K562 (cell line): Measurements from ENCODE around the gene HBM. TPM values are rescaled to one million over a fixed set of nuclear protein-coding genes. Genes with fewer than 3 reads are reported as not detected.

Experiments used
- ATAC-seq: fragments of 200-7000 bp; cut with Tn5 transposase; 3 replicates; pipeline ENCODE4 v1.9.1; 2020; ENCODE audit warnings: moderate library complexity
- BruUV-seq: library from RNA; stranded (reverse); fragments of 400-500 nt; replicated peaks from 2 replicates; lab custom pipeline; 2021; lab: Mats Ljungman, UMichigan
- CTCF ChIA-PET: fragments of 300-600 bp; formaldehyde crosslinking; extraction: SDS; loops from one replicate; lab custom pipeline; 2021; ENCODE audit warnings: low intra/inter-chr PET ratio; lab: Yijun Ruan, JAX
- POLR2A ChIA-PET: fragments of 300-600, 350-650 bp; sonication (Branson Sonifier 250); formaldehyde crosslinking; extraction: SDS; loops from one replicate; lab custom pipeline; 2021; ENCODE audit warnings: antibody characterized with exemption, inconsistent platforms; lab: Yijun Ruan, JAX
- DNase-seq, 4 experiments: peaks; one replicate each; pipeline versions ENCODE4 v3.0.0 to v3.0.0-alpha.2; 2011 to 2018; ENCODE audit warnings: low spot score in 3 of 4, mixed read lengths in 3 of 4; ENCODE audit errors: extremely low read depth in 1 of 4
- FAIRE-seq: peaks from 2 replicates; lab custom pipeline; 2011; peaks lifted over from hg19 to GRCh38; lab: Jason Lieb, UNC
- H2AFZ ChIP-seq: 2 replicates; pipeline ENCODE4 v1.6.0; 2011; ENCODE audit warnings: low read depth, low read length, control low read depth, inconsistent platforms
- H3K27ac ChIP-seq: fragments of 200-600 bp; 3 replicates; pipeline ENCODE4 v1.8.0; 2011; ENCODE audit warnings: low read depth, mild to moderate bottlenecking, control low read depth, inconsistent platforms, low read length, moderate library complexity, mixed read lengths; ENCODE audit errors: extremely low read depth
- H3K27me3 ChIP-seq, 2 experiments: fragments of 300-600 bp in 1 of 2; 2 replicates in 1 of 2; 3 replicates in 1 of 2; pipeline versions ENCODE4 v1.6.0 to v1.8.0; 2011; ENCODE audit warnings: inconsistent platforms in 2 of 2, low read length in 2 of 2, mild to moderate bottlenecking in 1 of 2, mixed read lengths in 1 of 2, moderate library complexity in 1 of 2; ENCODE audit not compliant: control insufficient read depth in 2 of 2, insufficient read depth in 2 of 2
- H3K36me3 ChIP-seq: fragments of 300-600 bp; 3 replicates; pipeline ENCODE4 v1.8.0; 2011; ENCODE audit warnings: mild to moderate bottlenecking, low read length, inconsistent platforms; ENCODE audit not compliant: control insufficient read depth, insufficient read depth
- H3K4me1 ChIP-seq, 2 experiments: fragments of 200-600 bp in 1 of 2; replicated peaks in 1 of 2; 2 replicates in 1 of 2; 3 replicates in 1 of 2; pipeline versions ENCODE4 v1.5.1 to v1.8.0; 2011; ENCODE audit warnings: inconsistent platforms in 2 of 2, low read length in 2 of 2, mild to moderate bottlenecking in 1 of 2, mixed read lengths in 1 of 2, moderate library complexity in 1 of 2; ENCODE audit not compliant: control insufficient read depth in 2 of 2, insufficient read depth in 2 of 2
- H3K4me2 ChIP-seq: 2 replicates; pipeline ENCODE4 v1.6.1; 2011; ENCODE audit warnings: low read length, control low read depth, inconsistent platforms, mixed read lengths; ENCODE audit not compliant: insufficient read depth
- H3K4me3 ChIP-seq: fragments of 200-600 bp; sonication (generic), shearing (Covaris generic); 2 replicates; pipeline ENCODE4 v1.5.1; 2016; ENCODE audit warnings: control low read depth, inconsistent platforms
- H3K79me2 ChIP-seq: fragments of 200-600 bp; 3 replicates; pipeline ENCODE4 v1.8.0; 2011; ENCODE audit warnings: low read length, inconsistent platforms; ENCODE audit not compliant: control insufficient read depth, insufficient read depth
- H3K9ac ChIP-seq, 2 experiments: 2 replicates each; pipeline versions ENCODE4 v1.6.0 to v1.6.1; 2011; ENCODE audit warnings: low read depth in 2 of 2, low read length in 2 of 2, control low read depth in 1 of 2, inconsistent platforms in 1 of 2, mild to moderate bottlenecking in 1 of 2, mixed read lengths in 1 of 2; ENCODE audit not compliant: insufficient read depth in 1 of 2
- H3K9me1 ChIP-seq: one replicate; pipeline ENCODE4 v1.6.0; 2011; ENCODE audit warnings: inconsistent platforms, mild to moderate bottlenecking, low read length, moderate library complexity; ENCODE audit not compliant: control insufficient read depth, insufficient read depth
- H3K9me3 ChIP-seq: replicated peaks from 2 replicates; pipeline ENCODE4 v1.5.1; 2011; ENCODE audit warnings: low read depth, low read length, inconsistent platforms; ENCODE audit not compliant: control insufficient read depth, insufficient read depth
- H4K20me1 ChIP-seq: replicated peaks from 2 replicates; pipeline ENCODE4 v1.6.1; 2011; ENCODE audit warnings: low read length, inconsistent platforms, mixed read lengths; ENCODE audit not compliant: control insufficient read depth, insufficient read depth
- CBX1 ChIP-seq: sonication (generic); IDR thresholded peaks from 2 replicates; pipeline ENCODE4 v1.6.1; 2016; ENCODE audit warnings: antibody characterized with exemption, low read depth, mild to moderate bottlenecking
- ELK1 ChIP-seq: sonication (generic); formaldehyde crosslinking; IDR thresholded peaks from 2 replicates; pipeline ENCODE4 v1.8.1; 2022; ENCODE audit warnings: missing genetic modification reagents
- FOSL1 ChIP-seq: fragments of 200-800 bp; sonication (Bioruptor generic); conservative IDR thresholded peaks from 2 replicates; pipeline ENCODE4 v1.6.1; 2016; ENCODE audit warnings: missing genetic modification characterization, missing compliant biosample characterization
- ZBTB33 ChIP-seq: sonication (generic); formaldehyde crosslinking; IDR thresholded peaks from 2 replicates; pipeline ENCODE4 v1.8.1; 2023; ENCODE audit warnings: mild to moderate bottlenecking, missing genetic modification reagents
- ZEB2 ChIP-seq: fragments of 450-650 bp; IDR thresholded peaks from 2 replicates; pipeline ENCODE4 v1.6.1; 2016
- ZKSCAN3 ChIP-seq: fragments of 250-450 bp; sonication (Bioruptor Pico); IDR thresholded peaks from 2 replicates; pipeline ENCODE4 v1.4.0; 2020
- WGBS: fragments of 100-300 bp; shearing (Covaris generic); methylation state at CpG from one replicate; pipeline ENCODE4 v1.1.6; 2016; ENCODE audit warnings: low coverage, mixed read lengths; ENCODE audit not compliant: insufficient coverage; ENCODE audit errors: missing lambda C conversion rate; 5-methylcytosine and 5-hydroxymethylcytosine counted together
- in situ Hi-C: fragments of 300-500 bp; cut with MboI; formaldehyde crosslinking; loops from 4 replicates; pipeline ENCODE4 v1.15.0; 2018; ENCODE audit warnings: inconsistent platforms, mixed read lengths
- intact Hi-C: fragments of 100-400 bp; cut with micrococcal nuclease; formaldehyde crosslinking; loops from 2 replicates; pipeline ENCODE4 v1.14.2; 2022
- polyA plus RNA-seq, 8 experiments: library from polyadenylated mRNA; depleted of rRNA in 4 of 8; stranded (reverse) in 5 of 8; unstranded in 3 of 8; fragments of >200 nt; fragmentation: Nextera tagmentation in 2 of 8; fragmentation: Illumina TruSeq in 1 of 8; extraction: Ambion mirVana in 2 of 8; extraction: Trizol in 1 of 8; gene quantifications; 2 replicates each; pipeline versions ENCODE4 v1.2.1 to v1.2.3, GENCODE V29; 2011 to 2014; ENCODE audit warnings: inconsistent platforms in 1 of 8, missing spikeins in 1 of 8
- total RNA-seq, 7 experiments: library from RNA; depleted of rRNA in 6 of 7; stranded (reverse); fragments of >200 nt in 6 of 7; fragmentation: Illumina TruSeq in 2 of 7; extraction: Trizol in 2 of 7; gene quantifications; 2 replicates each; pipeline versions ENCODE4 v1.2.1 to v1.2.3, GENCODE V29; 2011 to 2021; ENCODE audit warnings: low replicate concordance in 1 of 7
- TF ChIP-seq, protein P1 (sequence below): fragments of 450-650 bp; IDR thresholded peaks from 2 replicates; pipeline ENCODE4 v1.6.1; 2018; ENCODE audit not compliant: partially characterized antibody
- TF ChIP-seq, protein P2 (sequence below), 2 experiments: fragments of 450-650 bp in 1 of 2; sonication (generic) in 1 of 2; formaldehyde crosslinking in 1 of 2; IDR thresholded peaks in 1 of 2; conservative IDR thresholded peaks in 1 of 2; 2 replicates each; pipeline versions ENCODE4 v1.6.1 to v1.8.1; 2016 to 2023; ENCODE audit warnings: mild to moderate bottlenecking in 2 of 2, moderate library complexity in 2 of 2, inconsistent platforms in 1 of 2, missing genetic modification reagents in 1 of 2

The HBM gene
- total and polyA plus RNA-seq, 9 of the 15 experiments (the other 6 are each of a cell fraction or from before 2014, with no cell fraction given): not detected

DNA sequence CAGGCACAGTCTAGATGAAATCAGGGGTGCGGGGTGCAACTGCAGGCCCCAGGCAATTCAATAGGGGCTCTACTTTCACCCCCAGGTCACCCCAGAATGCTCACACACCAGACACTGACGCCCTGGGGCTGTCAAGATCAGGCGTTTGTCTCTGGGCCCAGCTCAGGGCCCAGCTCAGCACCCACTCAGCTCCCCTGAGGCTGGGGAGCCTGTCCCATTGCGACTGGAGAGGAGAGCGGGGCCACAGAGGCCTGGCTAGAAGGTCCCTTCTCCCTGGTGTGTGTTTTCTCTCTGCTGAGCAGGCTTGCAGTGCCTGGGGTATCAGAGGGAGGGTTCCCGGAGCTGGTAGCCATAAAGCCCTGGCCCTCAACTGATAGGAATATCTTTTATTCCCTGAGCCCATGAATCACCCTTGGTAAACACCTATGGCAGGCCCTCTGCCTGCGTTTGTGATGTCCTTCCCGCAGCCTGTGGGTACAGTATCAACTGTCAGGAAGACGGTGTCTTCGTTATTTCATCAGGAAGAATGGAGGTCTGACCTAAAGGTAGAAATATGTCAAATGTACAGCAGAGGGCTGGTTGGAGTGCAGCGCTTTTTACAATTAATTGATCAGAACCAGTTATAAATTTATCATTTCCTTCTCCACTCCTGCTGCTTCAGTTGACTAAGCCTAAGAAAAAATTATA is 12.3 kb downstream of the HBM start (continued):
- no peak for TF ChIP-seq CBX1
- TF ChIP-seq ZKSCAN3 (CRISPR knock-in tag): no peak
- TF ChIP-seq, protein P1, sequence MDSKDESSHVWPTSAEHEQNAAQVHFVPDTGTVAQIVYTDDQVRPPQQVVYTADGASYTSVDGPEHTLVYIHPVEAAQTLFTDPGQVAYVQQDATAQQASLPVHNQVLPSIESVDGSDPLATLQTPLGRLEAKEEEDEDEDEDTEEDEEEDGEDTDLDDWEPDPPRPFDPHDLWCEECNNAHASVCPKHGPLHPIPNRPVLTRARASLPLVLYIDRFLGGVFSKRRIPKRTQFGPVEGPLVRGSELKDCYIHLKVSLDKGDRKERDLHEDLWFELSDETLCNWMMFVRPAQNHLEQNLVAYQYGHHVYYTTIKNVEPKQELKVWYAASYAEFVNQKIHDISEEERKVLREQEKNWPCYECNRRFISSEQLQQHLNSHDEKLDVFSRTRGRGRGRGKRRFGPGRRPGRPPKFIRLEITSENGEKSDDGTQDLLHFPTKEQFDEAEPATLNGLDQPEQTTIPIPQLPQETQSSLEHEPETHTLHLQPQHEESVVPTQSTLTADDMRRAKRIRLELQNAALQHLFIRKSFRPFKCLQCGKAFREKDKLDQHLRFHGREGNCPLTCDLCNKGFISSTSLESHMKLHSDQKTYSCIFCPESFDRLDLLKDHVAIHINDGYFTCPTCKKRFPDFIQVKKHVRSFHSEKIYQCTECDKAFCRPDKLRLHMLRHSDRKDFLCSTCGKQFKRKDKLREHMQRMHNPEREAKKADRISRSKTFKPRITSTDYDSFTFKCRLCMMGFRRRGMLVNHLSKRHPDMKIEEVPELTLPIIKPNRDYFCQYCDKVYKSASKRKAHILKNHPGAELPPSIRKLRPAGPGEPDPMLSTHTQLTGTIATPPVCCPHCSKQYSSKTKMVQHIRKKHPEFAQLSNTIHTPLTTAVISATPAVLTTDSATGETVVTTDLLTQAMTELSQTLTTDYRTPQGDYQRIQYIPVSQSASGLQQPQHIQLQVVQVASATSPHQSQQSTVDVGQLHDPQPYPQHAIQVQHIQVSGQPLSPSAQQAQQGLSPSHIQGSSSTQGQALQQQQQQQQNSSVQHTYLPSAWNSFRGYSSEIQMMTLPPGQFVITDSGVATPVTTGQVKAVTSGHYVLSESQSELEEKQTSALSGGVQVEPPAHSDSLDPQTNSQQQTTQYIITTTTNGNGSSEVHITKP: peak; percentile 12
- TF ChIP-seq, all 486 proteins: peak for 28

- DNase-seq: no peak
- H4K20me1 ChIP-seq: 0 out of 2 replicates have a peak, but pooled peaks cover 3% of the 10 kb centered on the region
- H3K9me3 ChIP-seq: no peaks in the 10 kb centered on the region
- 0 out of 4 replicates have a peak overlapping the region, but pooled peaks of 1 of the 2 experiments have one; percentile 63 for H3K9ac ChIP-seq
- H3K27me3 ChIP-seq: no peaks in the 10 kb centered on the region
- TF ChIP-seq ZBTB33 (CRISPR knock-in tag): peak; percentile 51; the same call in 1 of the 2 replicates
- TF ChIP-seq, protein P2, sequence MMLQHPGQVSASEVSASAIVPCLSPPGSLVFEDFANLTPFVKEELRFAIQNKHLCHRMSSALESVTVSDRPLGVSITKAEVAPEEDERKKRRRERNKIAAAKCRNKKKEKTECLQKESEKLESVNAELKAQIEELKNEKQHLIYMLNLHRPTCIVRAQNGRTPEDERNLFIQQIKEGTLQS (IDR thresholded peaks at IDR 0.05): peak; percentile 48; the same call in 1 of the 2 replicates
- TF ChIP-seq, protein P2 (CRISPR knock-in tag; conservative IDR thresholded peaks at IDR 0.05): no peak
- TF ChIP-seq ZEB2: no peak
- TF ChIP-seq FOSL1 (tag): 0 out of 2 replicates have a peak, but pooled peaks have one; percentile 24
- no peak for TF ChIP-seq ELK1 (CRISPR knock-in tag)
- no peak for ATAC-seq
- peaks cover 3% of the 10 kb centered on the region for H3K9me1 ChIP-seq
- CTCF ChIA-PET: interaction anchor here (4.5 kb wide), 1 partner anchor 82 kb away, joined by 27 read pairs; no protein-coding TSS in a partner anchor
- H3K4me2 ChIP-seq: peak overlapping the region; percentile 80
- 89% methylated on average over 11 of the region's 11 CpGs for WGBS
- peaks cover 24% of the 10 kb centered on the region for H3K36me3 ChIP-seq
- peaks cover 47% of the 10 kb centered on the region for H3K79me2 ChIP-seq
- POLR2A ChIA-PET: interaction anchor here (1.0 to 1.8 kb wide), 3 partner anchors 21 to 113 kb away, joined by 3 to 8 read pairs (median 7); no protein-coding TSS in a partner anchor
- intact Hi-C loops (loop anchor here (2.0 kb wide), 1 partner anchor 36 kb away; no protein-coding TSS in a partner anchor), in situ Hi-C loops (no loop called here)
- BruUV-seq: no TSS peak
- peak overlapping the region; percentile 55; the same call in 1 of the 2 replicates for H3K4me3 ChIP-seq
- no peak for FAIRE-seq
- H2AFZ ChIP-seq: no peak overlapping the region
- peak overlapping the region; percentile 57; the same call in 1 of the 3 replicates for H3K27ac ChIP-seq
- H3K4me1 ChIP-seq: peaks cover 30 to 59% of the 10 kb centered on the region in 2 experiments; a peak in 4 of 5 replicates
Observed at GRCh38 chr16:178668-179015, 12.9 kb downstream of the HBM start.
